Fibroblast of mammary gland (primary cell): Measurements from ENCODE around the gene NCR2.

ENCODE experiments used
- DNase-seq: peaks from one replicate; pipeline ENCODE4 v3.0.0-alpha.2; 2010; ENCODE audit warnings: low read depth
- H3K4me3 ChIP-seq: 2 replicates; pipeline ENCODE4 v1.5.1; 2011; ENCODE audit warnings: low read depth, mild to moderate bottlenecking, low read length, moderate library complexity; ENCODE audit not compliant: control insufficient read depth
- CTCF ChIP-seq: conservative IDR thresholded peaks from 2 replicates; pipeline ENCODE4 v1.5.1; 2011; ENCODE audit warnings: low read depth, low read length, inconsistent platforms; ENCODE audit not compliant: control insufficient read depth, insufficient read depth

The NCR2 gene

GRCh38 chr6:41379306-41379705 lies 43.9 kb downstream of the NCR2 start:
- DNase-seq: no peak
- no peak for TF ChIP-seq CTCF
- no peak overlapping the region for H3K4me3 ChIP-seq

GRCh38 chr6:41386594-41386993 lies 51.2 kb downstream of the NCR2 start:
- no peak overlapping the region for H3K4me3 ChIP-seq
- TF ChIP-seq CTCF: no peak
- no peak for DNase-seq

- no peak for TF ChIP-seq CTCF
- no peak for DNase-seq
These were observed 56.8 kb downstream of the NCR2 start for GRCh38 chr6:41392246-41392645.

GRCh38 chr6:41396335-41396734 lies 60.9 kb downstream of the NCR2 start:
- DNase-seq: no peak
- no peak overlapping the region for H3K4me3 ChIP-seq
- no peak for TF ChIP-seq CTCF

More at GRCh38 chr6:41392246-41392645, 56.8 kb downstream of the NCR2 start:
- H3K4me3 ChIP-seq: no peak overlapping the region

- no peak for DNase-seq
- TF ChIP-seq CTCF: no peak
These were observed 64.0 kb downstream of the NCR2 start for GRCh38 chr6:41399424-41399823.

More at GRCh38 chr6:41399424-41399823, 64.0 kb downstream of the NCR2 start:
- H3K4me3 ChIP-seq: no peak overlapping the region
